Measurements from ENCODE around the gene SH3PXD2B. TPM values are rescaled to one million over a fixed set of nuclear protein-coding genes. Genes with fewer than 3 reads are reported as not detected.
"Not testable (repeated sequence)": the region's sequence is repeated elsewhere in the genome, so short reads cannot be mapped to it uniquely, and the experiment has no call there.

The SH3PXD2B gene
- total RNA-seq, 6 donors from 2014 or later = 17.1 to 55.5 (median 43.2) TPM

GRCh38 chr5:172299916-172300439 is 154.3 kb downstream of the SH3PXD2B start:
- H3K9me3 ChIP-seq = no peaks in the 10 kb centered on the region
- no peak overlapping the region for H3K4me3 ChIP-seq
- no peaks in the 10 kb centered on the region for H3K4me1 ChIP-seq
- no peaks in the 10 kb centered on the region for H3K36me3 ChIP-seq
- H3K27me3 ChIP-seq = no peaks in the 10 kb centered on the region
- WGBS, 2 donors = 94% methylated on average over 2 of the region's 2 CpGs
- no peak overlapping the region for H3K27ac ChIP-seq
- TF ChIP-seq POLR2A (IDR thresholded peaks at IDR 0.05) (no peak), POLR2AphosphoS5 (IDR thresholded peaks at IDR 0.05) (no peak), EP300 (IDR thresholded peaks at IDR 0.05) (no peak)
- TF ChIP-seq, protein P1, sequence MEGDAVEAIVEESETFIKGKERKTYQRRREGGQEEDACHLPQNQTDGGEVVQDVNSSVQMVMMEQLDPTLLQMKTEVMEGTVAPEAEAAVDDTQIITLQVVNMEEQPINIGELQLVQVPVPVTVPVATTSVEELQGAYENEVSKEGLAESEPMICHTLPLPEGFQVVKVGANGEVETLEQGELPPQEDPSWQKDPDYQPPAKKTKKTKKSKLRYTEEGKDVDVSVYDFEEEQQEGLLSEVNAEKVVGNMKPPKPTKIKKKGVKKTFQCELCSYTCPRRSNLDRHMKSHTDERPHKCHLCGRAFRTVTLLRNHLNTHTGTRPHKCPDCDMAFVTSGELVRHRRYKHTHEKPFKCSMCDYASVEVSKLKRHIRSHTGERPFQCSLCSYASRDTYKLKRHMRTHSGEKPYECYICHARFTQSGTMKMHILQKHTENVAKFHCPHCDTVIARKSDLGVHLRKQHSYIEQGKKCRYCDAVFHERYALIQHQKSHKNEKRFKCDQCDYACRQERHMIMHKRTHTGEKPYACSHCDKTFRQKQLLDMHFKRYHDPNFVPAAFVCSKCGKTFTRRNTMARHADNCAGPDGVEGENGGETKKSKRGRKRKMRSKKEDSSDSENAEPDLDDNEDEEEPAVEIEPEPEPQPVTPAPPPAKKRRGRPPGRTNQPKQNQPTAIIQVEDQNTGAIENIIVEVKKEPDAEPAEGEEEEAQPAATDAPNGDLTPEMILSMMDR (IDR thresholded peaks at IDR 0.05) = no peak
- no peak for ATAC-seq (ENCODE audit: low FRiP score in 2 of 2)
- DNase-seq = no peak

DNA sequence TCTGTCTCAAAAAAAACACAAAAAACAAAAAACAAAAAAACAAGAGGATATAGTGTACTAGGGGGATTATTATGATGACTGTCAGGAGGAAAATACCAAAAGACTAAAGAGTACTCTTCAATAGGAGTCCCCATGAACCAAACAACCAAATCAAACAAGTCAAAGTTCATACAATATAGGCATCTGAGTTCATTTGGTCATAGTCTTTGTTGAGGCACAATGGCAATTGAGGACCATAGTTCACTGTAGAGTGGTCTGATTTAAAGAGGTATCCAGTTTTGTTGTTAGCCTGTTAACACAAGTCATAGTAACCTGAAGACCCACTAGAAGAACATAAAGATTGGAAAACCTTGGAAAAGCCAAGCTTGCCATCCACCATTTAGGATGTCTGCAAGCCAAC is 159.5 kb downstream of the SH3PXD2B start:
- H3K27ac ChIP-seq = no peak overlapping the region
- peaks cover 4 to 6% (median 5%) of the 10 kb centered on the region in 4 donors for H3K4me1 ChIP-seq
- no peak for ATAC-seq (ENCODE audit: low FRiP score in 2 of 2)

DNA sequence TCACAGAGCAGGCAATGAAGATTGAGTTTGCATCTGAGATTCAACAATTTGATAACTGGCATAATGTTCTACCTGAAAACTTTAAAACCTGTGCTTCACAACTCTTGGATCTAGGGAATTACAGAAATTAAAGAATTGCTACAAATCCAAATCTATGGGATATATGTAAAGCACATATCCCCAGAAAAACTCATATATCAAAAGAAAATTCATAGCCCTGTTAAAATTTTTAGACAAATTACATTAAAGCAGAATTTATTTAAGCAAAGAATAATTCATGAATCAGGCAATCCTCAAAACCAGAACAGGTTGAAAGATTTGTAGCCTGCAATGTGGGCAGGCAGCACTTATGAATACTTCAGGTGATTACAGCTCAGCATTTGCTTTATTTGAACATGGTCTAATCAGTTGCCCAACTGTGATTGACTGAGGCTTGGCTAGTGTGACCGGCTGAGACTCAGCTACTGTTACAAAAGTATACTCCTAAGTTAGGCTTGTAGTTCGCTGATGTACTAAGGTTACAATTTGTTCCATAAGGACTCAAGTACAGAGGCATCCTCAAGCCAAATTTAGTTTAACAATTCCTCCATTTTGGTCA is 160.5 kb downstream of the SH3PXD2B start:
- Histone ChIP-seq H3K27ac (no peak overlapping the region), H3K4me3 (no peak overlapping the region), H3K9me3 (no peaks in the 10 kb centered on the region), H3K27me3 (no peaks in the 10 kb centered on the region), H3K4me1 (peaks cover 4 to 6% (median 5%) of the 10 kb centered on the region in 4 donors), H3K36me3 (no peaks in the 10 kb centered on the region)
- WGBS, 2 donors = 65 to 81% methylated on average over 2 of the region's 2 CpGs
- ATAC-seq (ENCODE audit: low FRiP score in 2 of 2) = peak in 1 of 2 donors; percentile 48
- DNase-seq = peak in 1 of 2 donors; percentile 55
- TF ChIP-seq EP300 (IDR thresholded peaks at IDR 0.05) (no peak), POLR2A (IDR thresholded peaks at IDR 0.05) (no peak), POLR2AphosphoS5 (IDR thresholded peaks at IDR 0.05) (no peak)
- TF ChIP-seq, protein P1 (IDR thresholded peaks at IDR 0.05) = no peak

More for the DNA sequence above, 159.5 kb downstream of the SH3PXD2B start:
- TF ChIP-seq EP300 (IDR thresholded peaks at IDR 0.05) (no peak), POLR2AphosphoS5 (IDR thresholded peaks at IDR 0.05) (no peak), POLR2A (IDR thresholded peaks at IDR 0.05) (no peak)
- no peaks in the 10 kb centered on the region for H3K27me3 ChIP-seq
- no peaks in the 10 kb centered on the region for H3K36me3 ChIP-seq
- no peak for DNase-seq
- H3K9me3 ChIP-seq = no peaks in the 10 kb centered on the region
- H3K4me3 ChIP-seq = no peak overlapping the region

GRCh38 chr5:172293054-172293744 is 161.1 kb downstream of the SH3PXD2B start:
- peaks cover 4 to 6% (median 5%) of the 10 kb centered on the region in 4 donors for H3K4me1 ChIP-seq
- TF ChIP-seq, protein P1 (IDR thresholded peaks at IDR 0.05) = peak; percentile 46 to 78 (median 73)
- TF ChIP-seq POLR2A (IDR thresholded peaks at IDR 0.05) = no peak
- no peak overlapping the region for H3K27ac ChIP-seq
- ATAC-seq (ENCODE audit: low FRiP score in 2 of 2) (peak; percentile 94 to 97), DNase-seq (peak in 1 of 2 donors; percentile 87)
- no peak overlapping the region for H3K4me3 ChIP-seq
- H3K27me3 ChIP-seq = no peaks in the 10 kb centered on the region
- no peaks in the 10 kb centered on the region for H3K36me3 ChIP-seq
- H3K9me3 ChIP-seq = no peaks in the 10 kb centered on the region
- WGBS, 2 donors = 35 to 42% methylated on average over 5 of the region's 5 CpGs

DNA sequence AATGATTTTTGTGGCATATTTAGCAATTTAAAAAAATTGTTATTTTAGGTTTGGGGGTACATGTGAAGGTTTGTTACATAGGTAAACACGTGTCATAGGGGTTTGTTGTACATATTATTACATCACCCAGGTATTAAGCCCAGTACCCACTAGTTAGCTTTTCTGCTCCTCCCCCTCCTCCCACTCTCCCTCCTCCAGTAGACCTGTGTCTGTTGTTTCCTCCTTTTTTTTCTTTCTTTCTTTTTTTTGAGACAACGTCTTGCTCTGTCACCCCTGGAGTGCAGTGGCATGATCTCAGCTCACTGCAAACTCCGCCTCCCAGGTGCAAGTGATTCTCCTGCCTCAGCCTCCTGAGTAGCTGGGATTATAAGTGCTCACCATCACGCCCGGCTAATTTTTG is 162.5 kb downstream of the SH3PXD2B start:
- not testable (repeated sequence) for ATAC-seq (ENCODE audit: low FRiP score in 2 of 2); H3K27me3 ChIP-seq; DNase-seq; H3K4me1 ChIP-seq; H3K27ac ChIP-seq; H3K9me3 ChIP-seq; H3K36me3 ChIP-seq; H3K4me3 ChIP-seq
- WGBS, 2 donors = 85% methylated on average over 5 of the region's 5 CpGs

Measured in upper lobe of left lung (tissue), 6 donors.